GM23338 (cell line): ENCODE measurements around the gene HIVEP3. TPM values are rescaled to one million over a fixed set of nuclear protein-coding genes. Genes with fewer than 3 reads are reported as not detected.

Experiments used
- ATAC-seq: fragments of 200-7000 bp; cut with Tn5 transposase; 3 replicates; pipeline ENCODE4 v1.9.1; 2020
- DNase-seq: peaks from one replicate; pipeline ENCODE4 v3.0.0-alpha.2; 2015; ENCODE audit warnings: low spot score
- H2AFZ ChIP-seq: fragments of 200-600 bp; sonication (generic); 2 replicates; pipeline ENCODE4 v1.8.0; 2016; ENCODE audit warnings: antibody characterized with exemption, mild to moderate bottlenecking, moderate library complexity
- H3F3A ChIP-seq: fragments of 200-600 bp; sonication (generic); replicated peaks from 2 replicates; pipeline ENCODE4 v1.8.0; 2017; ENCODE audit warnings: antibody characterized with exemption, mixed run types, low read depth
- H3K27ac ChIP-seq: fragments of 200-600 bp; sonication (generic); 2 replicates; pipeline ENCODE4 v1.6.1; 2016; ENCODE audit warnings: low read depth
- H3K27me3 ChIP-seq: fragments of 200-600 bp; sonication (generic); 2 replicates; pipeline ENCODE4 v1.8.0; 2016; ENCODE audit warnings: mild to moderate bottlenecking, mixed run types, moderate library complexity; ENCODE audit not compliant: insufficient read depth
- H3K36me3 ChIP-seq: fragments of 200-600 bp; sonication (generic); 2 replicates; pipeline ENCODE4 v1.8.0; 2016; ENCODE audit warnings: mild to moderate bottlenecking; ENCODE audit not compliant: insufficient read depth
- H3K4me1 ChIP-seq: fragments of 200-600 bp; sonication (generic); 2 replicates; pipeline ENCODE4 v1.8.0; 2016; ENCODE audit warnings: mild to moderate bottlenecking, moderate library complexity; ENCODE audit not compliant: insufficient read depth
- H3K4me2 ChIP-seq: fragments of 200-600 bp; sonication (generic); 2 replicates; pipeline ENCODE4 v1.7.1; 2017; ENCODE audit warnings: mixed run types
- H3K4me3 ChIP-seq: fragments of 200-600 bp; sonication (generic); 2 replicates; pipeline ENCODE4 v1.6.1; 2016; ENCODE audit warnings: mixed run types
- H3K79me2 ChIP-seq: fragments of 200-600 bp; sonication (generic); replicated peaks from 2 replicates; pipeline ENCODE4 v1.8.0; 2017; ENCODE audit warnings: mild to moderate bottlenecking; ENCODE audit not compliant: insufficient read depth
- H3K9me2 ChIP-seq: fragments of 200-600 bp; sonication (generic); 2 replicates; pipeline ENCODE4 v1.8.0; 2017; ENCODE audit not compliant: insufficient read depth
- H4K20me1 ChIP-seq: fragments of 200-600 bp; sonication (generic); replicated peaks from 2 replicates; pipeline ENCODE4 v1.8.0; 2017; ENCODE audit warnings: mild to moderate bottlenecking; ENCODE audit not compliant: insufficient read depth
- H3K27ac Mint-ChIP-seq: 2 replicates; pipeline ENCODE4 v1.8.0; 2020; ENCODE audit warnings: inconsistent platforms, mild to moderate bottlenecking, moderate library complexity, mixed read lengths
- H3K27me3 Mint-ChIP-seq: 3 replicates; pipeline ENCODE4 v1.8.0; 2022; ENCODE audit warnings: low read depth, mild to moderate bottlenecking, moderate library complexity, mixed read lengths, inconsistent platforms; ENCODE audit not compliant: insufficient read depth, poor library complexity
- H3K36me3 Mint-ChIP-seq: 3 replicates; pipeline ENCODE4 v1.8.0; 2021; ENCODE audit warnings: low read depth, mild to moderate bottlenecking, inconsistent platforms, moderate library complexity, mixed read lengths
- H3K4me1 Mint-ChIP-seq: 3 replicates; pipeline ENCODE4 v1.8.0; 2020; ENCODE audit warnings: mild to moderate bottlenecking, inconsistent platforms, mixed read lengths
- H3K4me3 Mint-ChIP-seq: 3 replicates; pipeline ENCODE4 v1.8.0; 2021; ENCODE audit warnings: moderate library complexity, mild to moderate bottlenecking, inconsistent platforms, mixed read lengths
- H3K9me3 Mint-ChIP-seq: 3 replicates; pipeline ENCODE4 v1.8.0; 2020; ENCODE audit warnings: moderate library complexity, mild to moderate bottlenecking, inconsistent platforms, mixed read lengths
- CREB1 ChIP-seq: fragments of 250-450 bp; sonication (Bioruptor Pico); IDR thresholded peaks from 2 replicates; pipeline ENCODE4 v1.5.0; 2020; ENCODE audit warnings: low read depth, mild to moderate bottlenecking, moderate library complexity
- EZH2 ChIP-seq: fragments of 200-600 bp; sonication (generic); IDR thresholded peaks from one replicate; pipeline ENCODE4 v1.8.0; 2017; ENCODE audit warnings: antibody characterized with exemption, mild to moderate bottlenecking, low read depth; ENCODE audit not compliant: unreplicated experiment
- JUNB ChIP-seq: IDR thresholded peaks from one replicate; pipeline ENCODE4 v1.6.1; 2016; ENCODE audit warnings: antibody characterized with exemption; ENCODE audit not compliant: unreplicated experiment
- NANOG ChIP-seq: IDR thresholded peaks from 2 replicates; pipeline ENCODE4 v1.6.1; 2016; ENCODE audit warnings: antibody characterized with exemption, borderline replicate concordance
- POLR2AphosphoS5 ChIP-seq: IDR thresholded peaks from 2 replicates; pipeline ENCODE4 v1.6.1; 2016; ENCODE audit warnings: antibody characterized with exemption, low read depth
- STAT1 ChIP-seq: IDR thresholded peaks from one replicate; pipeline ENCODE4 v1.6.1; 2016; ENCODE audit warnings: antibody characterized with exemption; ENCODE audit not compliant: unreplicated experiment
- ZNF114 ChIP-seq: fragments of 250-450 bp; sonication (Bioruptor Pico); IDR thresholded peaks from 2 replicates; pipeline ENCODE4 v1.5.0; 2020; ENCODE audit warnings: mild to moderate bottlenecking, moderate library complexity
- ZNF331 ChIP-seq: fragments of 250-450 bp; sonication (Bioruptor Pico); IDR thresholded peaks from 2 replicates; pipeline ENCODE4 v1.5.0; 2020; ENCODE audit warnings: low read depth, mild to moderate bottlenecking, moderate library complexity
- polyA plus RNA-seq: library from polyadenylated mRNA; unstranded; fragments of >200 nt; fragmentation: Nextera tagmentation; extraction: Ambion mirVana; gene quantifications from 2 replicates; pipeline ENCODE4 v1.2.1, GENCODE V29; 2016
- total RNA-seq: library from RNA; depleted of rRNA; stranded (reverse); fragments of >200 nt; shearing (Covaris generic); gene quantifications from 2 replicates; pipeline ENCODE4 v1.2.3, GENCODE V29; 2014
- TF ChIP-seq, protein P1 (sequence below), 2 experiments: fragments of 200-600 bp in 1 of 2; sonication (generic) in 1 of 2; conservative IDR thresholded peaks; 2 replicates each; pipeline versions ENCODE4 v1.5.1 to v1.6.1; 2016 to 2017; ENCODE audit warnings: antibody characterized with exemption in 2 of 2, low read depth in 2 of 2, mild to moderate bottlenecking in 2 of 2, moderate library complexity in 1 of 2
- TF ChIP-seq, protein P2 (sequence below): fragments of 250-450 bp; sonication (Bioruptor Pico); IDR thresholded peaks from 2 replicates; pipeline ENCODE4 v1.5.0; 2020; ENCODE audit warnings: mild to moderate bottlenecking, moderate library complexity

Gene HIVEP3
- total and polyA plus RNA-seq, 2 experiments from 2014 or later: 0.14 to 0.24 TPM

DNA sequence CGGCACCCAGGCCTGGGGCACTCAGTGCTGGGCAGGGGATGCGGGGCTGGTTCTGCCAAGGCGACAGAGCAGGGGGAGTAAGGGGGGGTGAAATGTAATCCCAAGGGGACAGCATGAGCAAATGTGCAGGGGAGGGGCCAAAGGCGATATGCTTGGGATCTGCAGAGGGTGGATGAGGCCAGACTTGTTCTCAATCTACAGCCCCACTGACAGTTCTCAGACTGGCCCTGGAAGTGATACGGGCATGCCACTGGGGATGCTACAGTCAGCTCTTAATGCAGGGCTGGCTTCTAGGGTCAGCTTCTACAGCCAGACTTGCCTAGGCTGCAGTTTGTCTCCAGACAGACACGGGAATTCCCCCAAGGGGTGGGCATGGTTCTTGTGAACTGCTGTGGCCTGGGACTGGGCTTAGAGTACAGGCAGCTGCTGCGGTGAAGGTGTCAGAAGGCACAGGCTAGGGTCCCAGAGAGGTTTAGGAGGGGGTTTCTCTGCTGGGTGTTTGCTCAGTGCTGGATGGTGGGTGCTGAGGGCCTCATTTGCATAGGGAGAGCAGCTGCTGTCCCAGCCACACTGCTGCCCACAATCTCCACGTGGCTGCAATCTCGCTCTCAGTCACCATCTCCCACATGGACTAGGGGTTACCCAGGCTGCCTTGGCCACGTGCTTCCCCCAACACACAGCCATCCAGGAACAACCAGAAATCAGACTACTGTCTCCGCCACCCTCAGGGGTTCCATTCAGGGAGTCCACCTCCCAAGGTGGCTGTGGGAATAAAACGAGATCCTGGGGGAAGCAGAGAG is 190.1 kb downstream of the HIVEP3 start:
- no peaks in the 10 kb centered on the region for H3K79me2 ChIP-seq
- no peak overlapping the region for H3K27ac ChIP-seq
- Mint-ChIP-seq H3K36me3 (no peaks in the 10 kb centered on the region), H3K27ac (no peak overlapping the region), H3K4me3 (no peak overlapping the region), H3K9me3 (no peaks in the 10 kb centered on the region), H3K4me1 (no peaks in the 10 kb centered on the region), H3K27me3 (peaks cover 3% of the 10 kb centered on the region)
- no peaks in the 10 kb centered on the region for H3K9me2 ChIP-seq
- H3K4me1 ChIP-seq: no peaks in the 10 kb centered on the region
- no peaks in the 10 kb centered on the region for H3K27me3 ChIP-seq
- no peak overlapping the region for H3K4me2 ChIP-seq
- no peaks in the 10 kb centered on the region for H3F3A ChIP-seq
- no peak overlapping the region for H3K4me3 ChIP-seq
- no peaks in the 10 kb centered on the region for H4K20me1 ChIP-seq
- TF ChIP-seq NANOG (no peak), CREB1 (CRISPR knock-in tag) (no peak), POLR2AphosphoS5 (no peak), ZNF114 (CRISPR knock-in tag) (no peak), STAT1 (no peak), EZH2 (no peak), ZNF331 (no peak), JUNB (no peak)
- TF ChIP-seq, protein P1, sequence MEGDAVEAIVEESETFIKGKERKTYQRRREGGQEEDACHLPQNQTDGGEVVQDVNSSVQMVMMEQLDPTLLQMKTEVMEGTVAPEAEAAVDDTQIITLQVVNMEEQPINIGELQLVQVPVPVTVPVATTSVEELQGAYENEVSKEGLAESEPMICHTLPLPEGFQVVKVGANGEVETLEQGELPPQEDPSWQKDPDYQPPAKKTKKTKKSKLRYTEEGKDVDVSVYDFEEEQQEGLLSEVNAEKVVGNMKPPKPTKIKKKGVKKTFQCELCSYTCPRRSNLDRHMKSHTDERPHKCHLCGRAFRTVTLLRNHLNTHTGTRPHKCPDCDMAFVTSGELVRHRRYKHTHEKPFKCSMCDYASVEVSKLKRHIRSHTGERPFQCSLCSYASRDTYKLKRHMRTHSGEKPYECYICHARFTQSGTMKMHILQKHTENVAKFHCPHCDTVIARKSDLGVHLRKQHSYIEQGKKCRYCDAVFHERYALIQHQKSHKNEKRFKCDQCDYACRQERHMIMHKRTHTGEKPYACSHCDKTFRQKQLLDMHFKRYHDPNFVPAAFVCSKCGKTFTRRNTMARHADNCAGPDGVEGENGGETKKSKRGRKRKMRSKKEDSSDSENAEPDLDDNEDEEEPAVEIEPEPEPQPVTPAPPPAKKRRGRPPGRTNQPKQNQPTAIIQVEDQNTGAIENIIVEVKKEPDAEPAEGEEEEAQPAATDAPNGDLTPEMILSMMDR (conservative IDR thresholded peaks at IDR 0.05; ENCODE audit: low read depth in 2 of 2): no peak
- ATAC-seq (no peak; the same call in 1 of the 3 replicates), DNase-seq (no peak)
- H3K36me3 ChIP-seq: no peaks in the 10 kb centered on the region
- H2AFZ ChIP-seq: no peak overlapping the region

DNA sequence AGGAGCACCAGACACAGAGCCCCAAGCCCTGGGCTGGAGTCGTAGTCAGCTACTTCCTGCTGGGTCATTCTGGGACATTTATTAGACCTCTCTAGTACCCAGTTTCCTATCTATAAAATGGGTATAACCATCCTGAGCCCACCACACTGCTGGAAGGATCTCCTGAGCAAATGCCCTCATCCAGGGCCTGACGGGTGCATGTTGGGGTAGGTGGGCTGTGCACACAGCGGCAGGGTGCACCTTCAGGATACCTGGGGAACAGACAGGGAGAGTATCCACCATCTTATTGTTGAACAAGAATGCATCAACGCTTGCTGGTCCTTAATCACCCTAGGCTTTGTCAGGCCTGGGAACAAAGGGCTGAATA is 191.0 kb downstream of the HIVEP3 start:
- H3K4me2 ChIP-seq: no peak overlapping the region
- ATAC-seq (no peak), DNase-seq (no peak)
- Mint-ChIP-seq H3K9me3 (no peaks in the 10 kb centered on the region), H3K27ac (no peak overlapping the region), H3K36me3 (no peaks in the 10 kb centered on the region), H3K27me3 (no peaks in the 10 kb centered on the region), H3K4me1 (no peaks in the 10 kb centered on the region), H3K4me3 (no peak overlapping the region)
- H3K27me3 ChIP-seq: no peaks in the 10 kb centered on the region
- no peak overlapping the region for H3K4me3 ChIP-seq
- no peaks in the 10 kb centered on the region for H3K79me2 ChIP-seq
- no peaks in the 10 kb centered on the region for H3K36me3 ChIP-seq
- no peaks in the 10 kb centered on the region for H3F3A ChIP-seq
- no peaks in the 10 kb centered on the region for H3K4me1 ChIP-seq
- H3K27ac ChIP-seq: no peak overlapping the region
- H3K9me2 ChIP-seq: no peaks in the 10 kb centered on the region
- no peak overlapping the region for H2AFZ ChIP-seq
- H4K20me1 ChIP-seq: no peaks in the 10 kb centered on the region
- TF ChIP-seq, protein P2, sequence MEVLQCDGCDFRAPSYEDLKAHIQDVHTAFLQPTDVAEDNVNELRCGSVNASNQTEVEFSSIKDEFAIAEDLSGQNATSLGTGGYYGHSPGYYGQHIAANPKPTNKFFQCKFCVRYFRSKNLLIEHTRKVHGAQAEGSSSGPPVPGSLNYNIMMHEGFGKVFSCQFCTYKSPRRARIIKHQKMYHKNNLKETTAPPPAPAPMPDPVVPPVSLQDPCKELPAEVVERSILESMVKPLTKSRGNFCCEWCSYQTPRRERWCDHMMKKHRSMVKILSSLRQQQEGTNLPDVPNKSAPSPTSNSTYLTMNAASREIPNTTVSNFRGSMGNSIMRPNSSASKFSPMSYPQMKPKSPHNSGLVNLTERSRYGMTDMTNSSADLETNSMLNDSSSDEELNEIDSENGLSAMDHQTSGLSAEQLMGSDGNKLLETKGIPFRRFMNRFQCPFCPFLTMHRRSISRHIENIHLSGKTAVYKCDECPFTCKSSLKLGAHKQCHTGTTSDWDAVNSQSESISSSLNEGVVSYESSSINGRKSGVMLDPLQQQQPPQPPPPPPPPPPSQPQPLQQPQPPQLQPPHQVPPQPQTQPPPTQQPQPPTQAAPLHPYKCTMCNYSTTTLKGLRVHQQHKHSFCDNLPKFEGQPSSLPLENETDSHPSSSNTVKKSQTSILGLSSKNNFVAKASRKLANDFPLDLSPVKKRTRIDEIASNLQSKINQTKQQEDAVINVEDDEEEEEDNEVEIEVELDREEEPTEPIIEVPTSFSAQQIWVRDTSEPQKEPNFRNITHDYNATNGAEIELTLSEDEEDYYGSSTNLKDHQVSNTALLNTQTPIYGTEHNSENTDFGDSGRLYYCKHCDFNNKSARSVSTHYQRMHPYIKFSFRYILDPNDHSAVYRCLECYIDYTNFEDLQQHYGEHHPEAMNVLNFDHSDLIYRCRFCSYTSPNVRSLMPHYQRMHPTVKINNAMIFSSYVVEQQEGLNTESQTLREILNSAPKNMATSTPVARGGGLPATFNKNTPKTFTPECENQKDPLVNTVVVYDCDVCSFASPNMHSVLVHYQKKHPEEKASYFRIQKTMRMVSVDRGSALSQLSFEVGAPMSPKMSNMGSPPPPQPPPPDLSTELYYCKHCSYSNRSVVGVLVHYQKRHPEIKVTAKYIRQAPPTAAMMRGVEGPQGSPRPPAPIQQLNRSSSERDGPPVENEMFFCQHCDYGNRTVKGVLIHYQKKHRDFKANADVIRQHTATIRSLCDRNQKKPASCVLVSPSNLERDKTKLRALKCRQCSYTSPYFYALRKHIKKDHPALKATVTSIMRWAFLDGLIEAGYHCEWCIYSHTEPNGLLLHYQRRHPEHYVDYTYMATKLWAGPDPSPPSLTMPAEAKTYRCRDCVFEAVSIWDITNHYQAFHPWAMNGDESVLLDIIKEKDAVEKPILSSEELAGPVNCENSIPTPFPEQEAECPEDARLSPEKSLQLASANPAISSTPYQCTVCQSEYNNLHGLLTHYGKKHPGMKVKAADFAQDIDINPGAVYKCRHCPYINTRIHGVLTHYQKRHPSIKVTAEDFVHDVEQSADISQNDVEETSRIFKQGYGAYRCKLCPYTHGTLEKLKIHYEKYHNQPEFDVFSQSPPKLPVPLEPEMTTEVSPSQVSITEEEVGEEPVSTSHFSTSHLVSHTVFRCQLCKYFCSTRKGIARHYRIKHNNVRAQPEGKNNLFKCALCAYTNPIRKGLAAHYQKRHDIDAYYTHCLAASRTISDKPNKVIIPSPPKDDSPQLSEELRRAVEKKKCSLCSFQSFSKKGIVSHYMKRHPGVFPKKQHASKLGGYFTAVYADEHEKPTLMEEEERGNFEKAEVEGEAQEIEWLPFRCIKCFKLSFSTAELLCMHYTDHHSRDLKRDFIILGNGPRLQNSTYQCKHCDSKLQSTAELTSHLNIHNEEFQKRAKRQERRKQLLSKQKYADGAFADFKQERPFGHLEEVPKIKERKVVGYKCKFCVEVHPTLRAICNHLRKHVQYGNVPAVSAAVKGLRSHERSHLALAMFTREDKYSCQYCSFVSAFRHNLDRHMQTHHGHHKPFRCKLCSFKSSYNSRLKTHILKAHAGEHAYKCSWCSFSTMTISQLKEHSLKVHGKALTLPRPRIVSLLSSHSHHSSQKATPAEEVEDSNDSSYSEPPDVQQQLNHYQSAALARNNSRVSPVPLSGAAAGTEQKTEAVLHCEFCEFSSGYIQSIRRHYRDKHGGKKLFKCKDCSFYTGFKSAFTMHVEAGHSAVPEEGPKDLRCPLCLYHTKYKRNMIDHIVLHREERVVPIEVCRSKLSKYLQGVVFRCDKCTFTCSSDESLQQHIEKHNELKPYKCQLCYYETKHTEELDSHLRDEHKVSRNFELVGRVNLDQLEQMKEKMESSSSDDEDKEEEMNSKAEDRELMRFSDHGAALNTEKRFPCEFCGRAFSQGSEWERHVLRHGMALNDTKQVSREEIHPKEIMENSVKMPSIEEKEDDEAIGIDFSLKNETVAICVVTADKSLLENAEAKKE (CRISPR knock-in tag): no peak
- TF ChIP-seq ZNF114 (CRISPR knock-in tag): no peak
- TF ChIP-seq NANOG: no peak
- TF ChIP-seq CREB1 (CRISPR knock-in tag): no peak
- no peak for TF ChIP-seq POLR2AphosphoS5
- TF ChIP-seq, protein P1 (conservative IDR thresholded peaks at IDR 0.05; ENCODE audit: low read depth in 2 of 2): no peak
- no peak for TF ChIP-seq ZNF331
- no peak for TF ChIP-seq EZH2
- no peak for TF ChIP-seq JUNB
